ENCODE data around the gene ZYG11B.

The ZYG11B gene

DNA sequence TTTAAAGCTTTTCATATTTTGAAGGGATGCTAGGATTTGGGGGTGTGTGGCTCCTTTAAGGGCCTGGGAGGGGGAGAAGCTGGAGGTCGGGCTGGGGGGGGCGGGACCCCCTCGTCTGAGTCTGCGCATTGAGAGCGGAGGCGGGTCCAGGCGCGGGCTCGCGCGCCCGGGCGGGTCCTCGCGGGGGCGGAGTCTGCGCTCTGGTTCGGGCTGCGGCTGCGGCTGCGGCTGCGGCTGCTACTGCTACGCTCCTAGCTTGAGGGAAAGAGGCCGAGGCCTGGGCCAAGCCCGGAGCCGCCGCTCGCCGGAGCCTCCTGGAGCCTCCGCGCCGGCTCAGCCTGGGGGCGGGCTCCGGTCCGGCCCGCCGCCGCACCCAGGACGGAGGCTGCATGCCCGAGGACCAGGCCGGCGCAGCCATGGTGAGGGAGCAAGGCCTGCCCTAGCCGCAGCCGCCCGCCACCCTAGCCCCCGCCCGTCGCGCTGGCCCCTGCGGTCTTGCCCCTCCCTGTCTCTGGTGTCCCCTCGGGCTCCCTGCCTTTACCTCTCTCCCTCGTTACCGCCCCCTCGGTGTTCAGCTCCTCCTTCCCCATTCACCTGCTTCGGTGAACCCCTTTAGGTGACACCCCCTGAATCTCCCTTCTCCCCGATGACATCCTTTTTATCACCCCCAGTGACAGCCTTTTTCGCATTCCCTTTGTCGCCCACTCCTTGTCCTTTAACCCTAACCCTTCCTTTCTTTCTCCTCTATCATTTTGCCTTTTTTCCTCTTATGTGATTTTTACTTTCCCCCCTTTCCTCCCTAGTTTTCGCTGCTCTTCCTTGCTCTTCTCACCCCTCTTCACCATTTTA is at the start of gene ZYG11B:
Gene ZYG11B, plus strand, starts transcription at position 189 of the 849 bp plus-strand sequence. Its CDS starts 201 bp downstream, at position 390.
- peak; percentile 98 for DNase-seq (ENCODE audit: low spot score)
- TF ChIP-seq, protein P1, sequence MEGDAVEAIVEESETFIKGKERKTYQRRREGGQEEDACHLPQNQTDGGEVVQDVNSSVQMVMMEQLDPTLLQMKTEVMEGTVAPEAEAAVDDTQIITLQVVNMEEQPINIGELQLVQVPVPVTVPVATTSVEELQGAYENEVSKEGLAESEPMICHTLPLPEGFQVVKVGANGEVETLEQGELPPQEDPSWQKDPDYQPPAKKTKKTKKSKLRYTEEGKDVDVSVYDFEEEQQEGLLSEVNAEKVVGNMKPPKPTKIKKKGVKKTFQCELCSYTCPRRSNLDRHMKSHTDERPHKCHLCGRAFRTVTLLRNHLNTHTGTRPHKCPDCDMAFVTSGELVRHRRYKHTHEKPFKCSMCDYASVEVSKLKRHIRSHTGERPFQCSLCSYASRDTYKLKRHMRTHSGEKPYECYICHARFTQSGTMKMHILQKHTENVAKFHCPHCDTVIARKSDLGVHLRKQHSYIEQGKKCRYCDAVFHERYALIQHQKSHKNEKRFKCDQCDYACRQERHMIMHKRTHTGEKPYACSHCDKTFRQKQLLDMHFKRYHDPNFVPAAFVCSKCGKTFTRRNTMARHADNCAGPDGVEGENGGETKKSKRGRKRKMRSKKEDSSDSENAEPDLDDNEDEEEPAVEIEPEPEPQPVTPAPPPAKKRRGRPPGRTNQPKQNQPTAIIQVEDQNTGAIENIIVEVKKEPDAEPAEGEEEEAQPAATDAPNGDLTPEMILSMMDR (IDR thresholded peaks at IDR 0.05; ENCODE audit: extremely low read depth, missing control alignments), result no peak

DNA sequence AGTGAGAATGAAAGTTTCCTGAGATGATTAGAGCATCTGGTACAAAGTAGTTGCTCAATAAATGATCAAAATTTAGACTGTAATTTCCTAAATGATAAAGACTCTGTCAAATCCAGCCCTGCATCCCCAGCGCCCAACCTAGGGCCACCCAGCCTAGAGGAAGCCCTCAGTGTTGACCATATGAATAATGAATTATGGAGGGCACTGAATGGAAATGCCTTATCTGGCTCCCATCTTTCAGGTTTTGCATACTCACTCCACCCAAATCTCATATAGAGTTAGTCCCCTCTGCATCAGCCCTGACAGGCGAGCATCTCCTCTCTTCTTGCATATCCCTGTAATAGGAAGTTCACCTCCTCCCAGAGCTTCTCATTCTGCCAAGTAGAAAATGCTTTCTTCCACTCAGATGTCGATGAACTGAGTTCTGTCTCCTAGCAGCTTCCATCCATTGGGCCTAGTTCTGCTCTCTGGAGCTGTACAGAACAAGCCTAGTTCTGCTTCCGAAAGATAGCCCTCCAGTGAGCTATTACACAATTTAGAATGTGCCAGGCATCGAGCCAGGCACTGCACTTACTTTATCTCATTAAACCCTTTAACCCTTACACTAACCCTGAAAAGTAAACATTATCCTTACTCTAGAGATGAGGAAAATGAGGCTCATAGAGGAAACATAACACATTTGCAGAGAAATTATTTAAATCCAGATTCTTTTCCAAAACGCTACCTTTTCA is 49.0 kb upstream of the ZYG11B start:
- TF ChIP-seq, protein P1 (IDR thresholded peaks at IDR 0.05; ENCODE audit: extremely low read depth, missing control alignments), result no peak
- no peak for DNase-seq (ENCODE audit: low spot score)

DNA sequence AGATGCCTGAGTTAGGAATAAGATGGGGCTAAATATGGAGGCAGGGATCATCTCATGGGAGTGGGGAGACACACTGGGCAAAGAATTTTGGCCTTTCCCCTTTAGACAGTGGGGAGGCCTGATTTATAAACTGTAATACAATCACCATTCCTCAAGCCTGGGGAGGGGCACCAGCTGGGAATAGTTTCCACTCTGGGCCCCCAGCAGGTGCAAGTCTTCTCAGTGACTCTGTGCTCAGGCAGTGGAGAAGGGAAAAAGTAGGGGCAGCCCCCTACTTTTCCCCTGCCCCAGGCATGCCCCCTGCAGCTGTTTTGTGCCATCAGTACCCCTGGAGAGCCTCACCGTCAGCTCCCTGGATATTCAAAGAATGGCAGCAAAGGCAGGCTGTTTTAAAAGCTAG is 47.2 kb upstream of the ZYG11B start:
- TF ChIP-seq, protein P1 (IDR thresholded peaks at IDR 0.05; ENCODE audit: extremely low read depth, missing control alignments), result no peak
- DNase-seq (ENCODE audit: low spot score), result no peak

DNA sequence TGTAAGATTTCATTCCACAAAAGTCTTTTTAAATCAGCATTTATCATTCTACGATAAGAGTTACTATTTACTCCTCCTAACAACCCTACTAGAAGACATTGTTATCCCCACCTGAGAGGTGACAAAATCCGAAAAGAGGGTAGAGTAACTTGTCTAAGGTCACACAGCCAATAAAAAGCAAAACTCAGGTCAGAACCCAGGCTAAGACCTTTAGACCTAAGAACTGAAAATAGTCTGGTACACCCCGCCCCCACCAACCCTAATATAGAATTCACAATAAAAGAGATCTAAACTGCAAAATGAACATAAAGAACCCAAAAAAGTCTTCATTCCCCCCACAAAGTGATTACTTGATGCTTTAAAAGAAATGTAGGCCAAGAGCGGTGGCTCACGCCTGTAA is 46.8 kb upstream of the ZYG11B start:
- TF ChIP-seq, protein P1 (IDR thresholded peaks at IDR 0.05; ENCODE audit: extremely low read depth, missing control alignments), result no peak
- DNase-seq (ENCODE audit: low spot score), result no peak

DNA sequence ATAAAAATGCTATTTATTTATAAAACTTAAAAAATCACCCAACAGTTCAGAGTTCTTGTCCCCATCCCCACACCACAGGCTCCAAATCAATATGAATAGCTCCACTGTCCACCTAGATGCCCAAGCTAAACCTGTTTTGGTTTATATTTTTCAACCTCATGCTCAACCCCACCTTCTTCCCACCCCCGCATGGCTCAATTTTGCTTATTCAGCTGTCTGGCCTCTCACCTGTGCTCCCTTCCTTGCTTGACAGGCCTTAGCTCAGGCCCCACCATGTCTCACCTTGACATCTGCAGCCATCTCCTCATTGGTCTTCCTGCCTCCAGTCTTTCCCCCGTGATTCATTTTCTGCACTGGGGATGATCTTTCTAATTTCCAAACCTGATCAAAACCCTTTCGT is 45.9 kb upstream of the ZYG11B start:
- no peak for DNase-seq (ENCODE audit: low spot score)
- TF ChIP-seq, protein P1 (IDR thresholded peaks at IDR 0.05; ENCODE audit: extremely low read depth, missing control alignments), result no peak

DNA sequence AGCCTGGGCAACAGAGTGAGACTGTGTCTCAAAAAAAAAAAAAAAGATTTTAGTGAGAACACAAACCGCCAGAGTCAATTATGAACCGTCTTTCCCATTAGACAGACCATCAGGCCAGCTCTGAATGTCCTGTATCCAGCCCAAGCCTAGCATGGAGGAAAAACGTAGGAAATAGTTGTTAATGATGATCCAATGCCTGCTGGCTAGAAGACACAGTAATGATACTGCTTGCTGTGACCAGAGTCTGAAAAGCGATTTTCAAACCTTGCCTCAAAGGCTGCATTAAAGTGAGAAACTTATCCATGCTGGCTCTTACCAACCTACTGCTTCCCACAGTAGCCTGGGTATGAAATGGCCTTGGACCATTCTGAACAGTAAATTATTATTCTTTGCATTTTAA is 45.1 kb upstream of the ZYG11B start:
- no peak for DNase-seq (ENCODE audit: low spot score)
- TF ChIP-seq, protein P1 (IDR thresholded peaks at IDR 0.05; ENCODE audit: extremely low read depth, missing control alignments), result no peak

DNA sequence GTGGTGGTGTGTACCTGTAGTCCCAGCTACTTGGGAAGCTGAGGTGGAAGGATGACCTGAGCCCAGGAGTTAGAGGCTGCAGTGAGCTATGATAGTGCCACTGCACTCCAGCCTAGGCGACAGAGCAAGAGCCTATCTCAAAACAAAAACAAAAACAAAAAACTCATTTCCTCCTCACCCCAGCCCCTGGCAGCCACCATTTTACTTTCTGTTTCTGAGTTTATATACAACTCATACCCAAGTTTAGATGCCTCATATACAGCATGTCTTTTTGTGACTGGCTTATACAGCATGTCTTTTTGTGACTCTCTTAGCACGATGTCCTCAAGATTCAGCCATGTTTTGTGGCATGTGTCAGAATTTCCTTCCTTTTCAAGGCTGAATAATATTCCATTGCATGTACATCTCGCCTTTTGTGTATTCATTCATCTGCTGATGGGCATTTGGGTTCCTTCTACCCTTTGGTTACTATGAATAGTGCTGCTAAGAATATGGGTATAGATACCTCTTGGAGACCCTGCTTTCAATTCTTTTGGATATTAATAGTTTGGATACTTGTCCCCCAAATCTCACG is 42.8 kb upstream of the ZYG11B start:
- TF ChIP-seq, protein P1 (IDR thresholded peaks at IDR 0.05; ENCODE audit: extremely low read depth, missing control alignments), result no peak
- no peak for DNase-seq (ENCODE audit: low spot score)

Data from GM20000 (cell line).